ENCODE results near the gene CMIP. TPM values are rescaled to one million over a fixed set of nuclear protein-coding genes. Genes with fewer than 3 reads are reported as not detected.

The CMIP gene
- total RNA-seq, 4 donors from 2014 or later: 14.5 to 24.6 (median 21.0) TPM

DNA sequence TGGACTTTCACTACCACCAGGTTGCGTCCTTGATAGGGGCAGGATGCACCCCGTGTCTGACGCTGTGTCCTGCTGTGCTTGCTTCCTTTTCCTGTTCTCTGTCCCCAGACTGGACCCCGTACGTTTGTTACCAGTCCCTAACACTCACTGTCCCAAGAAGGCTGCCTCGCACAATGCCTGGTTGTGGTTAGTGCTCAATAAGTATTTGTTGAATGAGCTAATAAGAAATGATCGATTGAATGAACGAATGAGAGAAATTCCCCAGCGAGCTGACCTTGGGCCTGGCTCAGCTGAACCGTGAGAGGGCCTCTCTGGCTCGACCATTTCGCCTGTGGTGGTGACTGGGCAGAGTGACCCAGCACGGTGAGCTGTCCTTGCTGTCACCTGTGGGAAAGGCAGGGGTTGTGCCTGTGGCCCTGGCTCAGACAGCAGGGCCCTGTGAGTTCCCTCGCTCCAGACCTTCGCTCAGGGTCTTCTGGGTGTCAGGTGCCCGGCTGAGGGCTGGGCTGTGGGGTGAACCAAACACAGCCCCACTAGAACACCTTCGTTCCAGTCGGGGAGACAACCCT lies 20.9 kb downstream of the CMIP start:
- TF ChIP-seq CTCF (IDR thresholded peaks at IDR 0.05) (no peak), POLR2AphosphoS5 (IDR thresholded peaks at IDR 0.05) (no peak), EP300 (IDR thresholded peaks at IDR 0.05) (no peak), POLR2A (IDR thresholded peaks at IDR 0.05; ENCODE audit: low read depth) (no peak)
- intact Hi-C loops (cut with DNase I): no loop called here
- Histone ChIP-seq H3K36me3 (no peaks in the 10 kb centered on the region), H3K4me3 (no peak overlapping the region), H3K27me3 (no peaks in the 10 kb centered on the region), H3K27ac (replicated peaks in 1 of 4) (no peak overlapping the region), H3K4me1 (peaks cover 5 to 61% (median 39%) of the 10 kb centered on the region in 4 donors), H3K9me3 (no peaks in the 10 kb centered on the region)
- no peak for DNase-seq (ENCODE audit: extremely low spot score)
- WGBS: 79% methylated on average over 17 of the region's 18 CpGs

DNA sequence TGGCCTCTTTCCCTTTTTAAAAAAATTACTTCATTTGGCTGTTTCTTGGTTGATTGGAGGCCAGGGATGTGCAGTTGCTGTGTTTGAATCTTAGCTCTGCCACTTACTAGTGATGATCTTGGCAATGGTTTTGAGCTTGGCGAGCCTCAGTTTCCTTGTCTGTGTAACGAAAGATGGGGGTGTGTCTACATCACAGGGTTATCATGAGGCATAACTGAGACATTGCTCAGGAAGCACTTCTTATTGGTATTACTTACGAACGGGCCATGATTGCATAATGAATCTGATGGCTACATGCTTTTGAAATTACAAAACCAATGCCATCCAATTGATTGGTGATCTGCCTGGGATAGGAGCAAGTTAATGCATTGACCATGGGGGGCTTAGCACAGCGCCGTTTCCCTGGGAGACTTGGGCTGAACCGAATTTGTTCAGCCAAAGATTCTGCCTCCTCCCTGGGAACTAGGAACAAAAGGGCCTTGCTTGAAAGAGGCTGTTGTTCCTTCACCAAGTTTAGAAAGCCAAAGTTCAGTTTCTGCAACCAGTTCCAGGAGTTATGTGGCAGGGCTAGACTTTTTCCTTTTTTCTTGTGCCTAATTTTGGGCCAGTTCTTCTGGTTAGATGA lies 21.9 kb downstream of the CMIP start:
- no peak for DNase-seq (ENCODE audit: extremely low spot score)
- Histone ChIP-seq H3K27me3 (no peaks in the 10 kb centered on the region), H3K4me1 (peaks cover 7 to 62% (median 41%) of the 10 kb centered on the region in 4 donors), H3K4me3 (no peak overlapping the region), H3K27ac (replicated peaks in 1 of 4) (peak overlapping the region in 1 of 4 donors; percentile 30), H3K36me3 (no peaks in the 10 kb centered on the region), H3K9me3 (no peaks in the 10 kb centered on the region)
- 73% methylated on average over 7 of the region's 7 CpGs for WGBS
- TF ChIP-seq POLR2AphosphoS5 (IDR thresholded peaks at IDR 0.05) (no peak), POLR2A (IDR thresholded peaks at IDR 0.05; ENCODE audit: low read depth) (no peak), CTCF (IDR thresholded peaks at IDR 0.05) (no peak)
- intact Hi-C loops (cut with DNase I): no loop called here

GRCh38 chr16:81467072-81467471 lies 22.5 kb downstream of the CMIP start:
- no peak for DNase-seq (ENCODE audit: extremely low spot score)
- TF ChIP-seq CTCF (IDR thresholded peaks at IDR 0.05) (no peak), POLR2AphosphoS5 (IDR thresholded peaks at IDR 0.05) (no peak), POLR2A (IDR thresholded peaks at IDR 0.05; ENCODE audit: low read depth) (no peak)
- Histone ChIP-seq H3K4me1 (peaks cover 7 to 60% (median 41%) of the 10 kb centered on the region in 4 donors), H3K9me3 (no peaks in the 10 kb centered on the region), H3K27me3 (no peaks in the 10 kb centered on the region), H3K4me3 (no peak overlapping the region), H3K27ac (replicated peaks in 1 of 4) (peak overlapping the region in 1 of 4 donors; percentile 30), H3K36me3 (no peaks in the 10 kb centered on the region)
- intact Hi-C loops (cut with DNase I): no loop called here
- WGBS: 88% methylated on average over 11 of the region's 11 CpGs

GRCh38 chr16:81467815-81468214 lies 23.2 kb downstream of the CMIP start:
- peaks cover 7 to 65% (median 45%) of the 10 kb centered on the region in 4 donors for H3K4me1 ChIP-seq
- no peaks in the 10 kb centered on the region for H3K9me3 ChIP-seq
- WGBS: 90% methylated on average over 7 of the region's 8 CpGs

More at GRCh38 chr16:81467815-81468214, 23.2 kb downstream of the CMIP start:
- DNase-seq (ENCODE audit: extremely low spot score): no peak
- H3K27ac ChIP-seq (replicated peaks in 1 of 4): no peak overlapping the region
- H3K27me3 ChIP-seq: no peaks in the 10 kb centered on the region
- TF ChIP-seq POLR2A (IDR thresholded peaks at IDR 0.05; ENCODE audit: low read depth) (no peak), POLR2AphosphoS5 (IDR thresholded peaks at IDR 0.05) (no peak), CTCF (IDR thresholded peaks at IDR 0.05) (no peak)
- no peaks in the 10 kb centered on the region for H3K36me3 ChIP-seq
- intact Hi-C loops (cut with DNase I): no loop called here
- H3K4me3 ChIP-seq: no peak overlapping the region

Data from esophagus muscularis mucosa (tissue), 4 donors.